ENCODE data around the gene MLNR. TPM values are rescaled to one million over a fixed set of nuclear protein-coding genes. Genes with fewer than 3 reads are reported as not detected.

MLNR gene
- total RNA-seq, 1 donor = not detected

DNA sequence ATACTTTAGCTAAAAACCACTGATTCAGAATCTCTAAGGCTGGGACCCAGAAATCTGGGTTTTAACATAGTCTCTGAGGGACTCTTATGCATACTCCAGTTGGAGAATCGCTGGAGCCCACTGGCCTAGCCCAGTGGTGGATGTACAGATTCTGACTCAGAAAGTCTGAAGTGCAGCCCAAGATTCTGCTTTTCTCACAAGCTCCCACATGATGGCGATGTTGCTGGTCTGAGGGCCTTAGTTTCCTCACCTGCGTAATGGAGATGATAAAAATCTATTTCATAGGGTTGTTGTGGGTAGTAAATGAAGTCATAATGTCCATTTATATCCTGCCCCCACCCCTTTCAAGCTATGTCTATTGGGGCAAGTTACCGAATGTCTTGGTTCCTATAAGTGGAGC is 19.9 kb downstream of the MLNR start:
- H3K4me3 ChIP-seq (ENCODE audit: low read depth, low read length) = no peak overlapping the region
- TF ChIP-seq CTCF (IDR thresholded peaks at IDR 0.05; ENCODE audit: insufficient read depth, low read depth, low read length) = peak; percentile 67
- peak; percentile 35 for DNase-seq (ENCODE audit: low read depth)

GRCh38 chr13:49241296-49241695 is 21.2 kb downstream of the MLNR start:
- no peak for TF ChIP-seq CTCF (IDR thresholded peaks at IDR 0.05; ENCODE audit: insufficient read depth, low read depth, low read length)
- H3K4me3 ChIP-seq (ENCODE audit: low read depth, low read length) = no peak overlapping the region
- DNase-seq (ENCODE audit: low read depth) = no peak

GRCh38 chr13:49245101-49245500 is 25.0 kb downstream of the MLNR start:
- no peak for TF ChIP-seq CTCF (IDR thresholded peaks at IDR 0.05; ENCODE audit: insufficient read depth, low read depth, low read length)
- no peak overlapping the region for H3K4me3 ChIP-seq (ENCODE audit: low read depth, low read length)
- no peak for DNase-seq (ENCODE audit: low read depth)

DNA sequence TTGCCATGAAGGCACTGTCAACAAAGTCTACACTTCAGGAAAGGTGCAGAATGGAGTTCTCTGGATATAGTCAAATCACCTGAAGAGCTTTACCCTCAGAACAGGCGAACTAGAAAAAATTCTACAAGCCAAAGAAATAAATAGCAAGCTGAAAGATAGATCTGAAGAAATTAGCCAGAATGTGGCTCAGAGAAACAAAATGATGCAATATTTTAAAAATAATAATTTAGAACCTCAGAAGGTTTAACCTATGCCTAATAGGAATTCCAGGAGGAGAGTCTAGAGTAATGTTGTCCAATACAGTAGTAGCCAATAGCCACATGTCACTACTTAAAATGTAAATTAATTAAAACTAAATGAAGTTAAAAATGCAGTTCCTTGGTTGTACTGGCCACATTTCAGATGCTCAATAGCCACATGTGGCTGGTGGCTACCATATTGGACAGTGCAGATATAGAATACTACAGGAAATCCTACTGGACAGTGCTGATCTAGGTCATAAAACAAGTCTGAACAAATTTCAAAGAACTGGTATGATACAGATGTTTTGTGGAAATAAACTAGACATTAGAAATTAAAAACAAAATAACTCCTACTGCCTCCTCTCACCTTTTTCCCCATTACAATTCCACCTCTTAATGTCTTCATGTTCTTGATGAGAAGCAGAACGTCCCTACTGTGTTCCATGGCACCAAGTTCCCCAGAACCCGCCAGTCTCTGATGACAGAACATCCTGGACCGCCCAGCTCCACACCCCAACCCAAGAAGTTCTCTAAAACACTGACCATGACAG is 26.9 kb downstream of the MLNR start:
- H3K4me3 ChIP-seq (ENCODE audit: low read depth, low read length) = peak overlapping the region; percentile 94
- DNase-seq (ENCODE audit: low read depth) = no peak
- TF ChIP-seq CTCF (IDR thresholded peaks at IDR 0.05; ENCODE audit: insufficient read depth, low read depth, low read length) = no peak

- no peak for TF ChIP-seq CTCF (IDR thresholded peaks at IDR 0.05; ENCODE audit: insufficient read depth, low read depth, low read length)
- H3K4me3 ChIP-seq (ENCODE audit: low read depth, low read length) = peak within 1 kb of the TSS; percentile 94
- peak; percentile 97 for DNase-seq (ENCODE audit: low read depth)
Measured at GRCh38 chr13:49247643-49248621, 27.8 kb downstream of the MLNR start, which contains the start of gene CDADC1. CDADC1 (plus strand) TSS chr13:49247925; CDS start chr13:49248038, 113 bp downstream.

GRCh38 chr13:49248622-49249002 is 28.5 kb downstream of the MLNR start:
- peak overlapping the region; percentile 94 for H3K4me3 ChIP-seq (ENCODE audit: low read depth, low read length)
- no peak for DNase-seq (ENCODE audit: low read depth)
- peak; percentile 21 for TF ChIP-seq CTCF (IDR thresholded peaks at IDR 0.05; ENCODE audit: insufficient read depth, low read depth, low read length)

Data from fibroblast of villous mesenchyme (primary cell).